Stimulated activated CD8-positive, alpha-beta memory T cell treated with anti-CD3 and anti-CD28 coated beads, Interleukin-2, amount 100 ng/mL, for 1 hour (primary cell): ENCODE measurements around the gene FGF13.

Experiments used
- DNase-seq, 2 donors: peaks; one replicate each; pipeline ENCODE4 v3.0.0-alpha.2; 2020; ENCODE audit warnings: low read depth in 2 of 2

Gene FGF13

DNA sequence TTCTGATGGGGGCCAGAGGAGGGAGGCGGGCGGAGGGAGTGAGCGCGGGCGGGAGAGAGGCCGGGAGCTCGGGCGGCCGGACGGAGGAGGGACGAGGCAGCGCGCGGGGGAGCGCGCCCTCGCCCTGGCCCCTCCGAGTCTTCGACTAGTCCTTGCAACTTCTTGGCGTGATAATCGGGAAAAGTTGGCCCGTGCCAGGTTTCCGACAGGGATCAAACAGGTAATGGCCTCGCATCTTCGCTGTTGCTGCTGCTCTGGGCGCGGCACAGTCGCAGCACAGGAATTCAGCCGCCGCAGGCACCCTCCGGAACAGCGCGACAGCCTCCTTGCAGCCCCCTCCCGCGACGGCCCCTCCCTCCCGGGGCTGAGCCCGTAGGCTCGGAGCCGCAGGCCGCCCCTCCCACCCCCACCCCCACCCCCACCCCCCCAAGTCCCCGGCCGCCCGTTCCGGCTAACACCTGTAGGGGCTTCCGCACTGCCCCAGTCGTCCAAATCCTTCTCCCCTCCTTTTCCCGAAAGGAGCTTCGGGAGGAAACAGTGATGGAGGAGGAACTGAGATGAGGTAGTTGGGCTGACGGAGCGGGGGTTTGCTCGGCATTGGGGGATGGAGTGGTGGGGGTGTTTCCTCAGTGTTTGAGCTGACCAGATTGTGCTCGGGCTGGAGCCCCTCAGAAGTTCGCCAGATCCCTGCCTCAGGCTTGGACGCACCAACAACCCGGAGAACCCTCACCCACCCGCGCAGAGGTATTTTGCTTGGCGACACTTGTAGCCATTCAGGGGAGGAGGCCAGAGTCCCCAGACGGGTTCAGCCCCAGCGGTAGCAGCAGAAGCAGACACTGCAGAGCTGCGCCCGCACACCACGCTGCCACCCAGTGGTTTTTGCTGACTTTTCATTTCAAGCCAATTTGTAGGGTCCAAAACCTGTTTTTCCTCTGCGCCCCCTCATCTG, at the start of gene FGF13:
TSS of gene FGF13 (minus strand) at position 319 of the 949 bp plus-strand sequence. CDS start 714 bp downstream, outside the sequence.
- no peak for DNase-seq

DNA sequence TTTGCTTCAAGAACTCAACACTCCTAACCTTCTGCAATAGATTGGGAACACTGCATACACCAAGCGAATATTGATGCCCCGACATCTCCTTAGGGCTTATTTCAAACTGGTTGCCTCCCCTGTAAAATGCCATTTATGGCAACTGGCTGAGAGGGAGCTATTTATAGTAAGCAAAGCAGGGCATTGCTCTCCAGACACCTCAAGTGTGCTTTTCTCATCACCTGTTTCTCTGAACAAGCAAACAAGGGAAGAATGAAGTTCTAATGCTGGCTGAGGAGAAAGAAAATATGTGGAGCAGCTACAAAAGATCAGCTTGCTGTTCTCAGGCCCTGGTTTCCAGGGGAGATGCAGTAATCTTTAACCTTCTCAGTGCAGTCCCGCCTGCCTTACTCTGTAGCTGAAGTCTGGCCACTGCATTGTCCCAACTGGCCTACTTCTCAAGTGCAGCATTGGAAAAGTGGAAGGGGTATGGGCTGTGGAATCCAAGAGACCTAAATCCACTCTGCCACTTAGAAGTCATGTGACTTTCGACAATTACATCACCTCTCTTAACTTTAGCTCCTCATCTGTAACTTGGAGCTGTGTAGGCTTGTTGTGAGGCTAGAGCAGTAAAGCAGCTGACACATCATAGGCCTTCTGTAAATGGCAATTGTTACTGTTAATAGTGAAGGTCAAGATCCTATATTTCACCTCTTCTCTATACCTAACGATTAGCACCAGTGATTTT, 47.9 kb upstream of the FGF13 start:
- no peak for DNase-seq

DNA sequence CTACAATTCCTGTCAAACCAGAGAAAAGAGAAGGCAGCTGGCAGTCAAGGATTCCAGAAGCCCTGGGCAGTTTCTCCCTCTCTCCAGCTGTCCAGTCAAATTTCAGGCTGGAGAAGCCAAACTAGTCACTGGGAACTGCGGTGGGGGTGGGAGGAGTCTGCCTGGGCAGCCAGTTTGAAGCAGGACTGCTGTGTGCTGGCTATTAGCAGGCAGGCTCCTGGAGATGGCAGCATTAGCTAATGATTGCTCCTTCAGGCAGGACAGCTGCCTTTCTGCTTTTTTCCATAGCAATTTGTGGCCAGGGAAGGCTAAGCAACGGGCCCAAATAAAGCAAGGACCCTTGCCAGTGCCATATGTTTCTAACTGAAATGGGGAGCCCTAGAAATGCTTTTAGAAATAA, 44.7 kb upstream of the FGF13 start:
- DNase-seq = no peak

DNA sequence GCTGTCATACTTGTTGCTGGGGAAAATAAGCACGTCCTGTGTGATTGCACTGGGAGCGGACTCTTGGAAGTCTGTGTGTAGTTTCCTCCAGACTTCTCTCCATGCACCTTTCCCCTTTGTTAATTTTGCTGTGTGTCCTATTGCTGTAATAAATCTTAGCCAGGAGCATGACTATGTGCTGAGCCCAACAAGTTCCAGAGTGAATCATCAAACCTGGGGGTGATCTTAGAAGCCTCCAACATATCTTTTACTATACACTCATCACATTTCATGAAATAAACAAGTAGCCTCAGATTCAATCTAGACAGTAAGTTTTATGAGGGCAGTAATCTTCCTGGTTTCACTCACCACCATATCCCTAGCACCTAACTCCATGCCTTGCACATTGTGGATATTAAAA, 43.3 kb upstream of the FGF13 start:
- no peak for DNase-seq

DNA sequence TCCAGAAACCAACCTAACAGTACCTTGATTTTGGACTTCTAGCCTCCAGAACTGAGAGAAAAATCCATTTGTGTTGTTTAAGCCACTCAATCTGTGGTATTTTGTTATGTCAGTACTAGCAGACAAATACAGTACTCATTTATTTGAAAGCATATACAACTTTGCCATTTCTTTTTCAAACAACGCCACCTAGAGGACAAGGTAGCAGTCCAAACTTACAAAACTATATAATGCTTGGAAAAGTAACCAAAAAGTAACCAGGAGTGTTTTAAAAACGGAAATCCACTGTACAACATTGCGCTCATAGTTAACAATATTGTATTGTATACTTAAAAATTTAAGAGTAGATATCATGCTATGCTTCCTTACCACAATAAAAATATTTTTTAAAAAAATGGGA, 37.0 kb upstream of the FGF13 start:
- DNase-seq = no peak

DNA sequence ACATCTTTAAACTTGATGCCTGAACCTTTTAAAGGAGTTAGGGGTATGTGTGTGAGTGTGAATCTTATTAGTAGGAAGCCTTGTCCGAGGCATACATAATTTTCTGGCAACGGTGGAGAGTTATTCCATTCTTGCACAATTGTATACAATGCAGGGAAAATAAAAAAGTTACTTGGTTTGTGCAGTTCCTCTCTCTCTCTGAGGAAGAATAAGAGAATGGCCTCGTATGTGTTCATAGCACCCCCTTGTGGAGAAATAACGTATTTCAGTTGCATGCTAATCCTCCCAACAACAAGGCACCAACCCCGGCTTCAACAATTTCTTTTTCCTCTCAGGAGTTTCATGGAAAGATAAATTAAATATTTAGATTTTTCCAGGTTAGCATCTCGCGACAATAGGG, 33.7 kb upstream of the FGF13 start:
- no peak for DNase-seq

DNA sequence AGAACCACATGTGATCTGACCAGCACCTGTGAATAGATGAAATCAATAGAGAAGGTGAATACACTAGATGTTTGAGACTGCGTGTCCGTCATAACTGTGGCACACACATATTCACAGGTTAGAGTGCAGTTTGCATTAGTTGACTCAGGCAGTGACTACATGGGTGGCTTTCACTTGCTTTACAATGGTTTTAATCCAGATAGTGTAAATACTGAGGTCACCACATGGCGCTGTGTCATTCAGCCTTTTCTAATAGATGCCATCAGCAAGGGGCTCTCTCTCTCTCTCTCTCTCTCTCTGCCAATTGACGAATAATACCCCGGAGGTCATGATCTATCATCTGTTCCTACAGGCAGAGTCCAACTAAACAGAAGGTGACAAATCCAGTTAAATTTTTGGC, 30.7 kb upstream of the FGF13 start:
- DNase-seq = no peak

DNA sequence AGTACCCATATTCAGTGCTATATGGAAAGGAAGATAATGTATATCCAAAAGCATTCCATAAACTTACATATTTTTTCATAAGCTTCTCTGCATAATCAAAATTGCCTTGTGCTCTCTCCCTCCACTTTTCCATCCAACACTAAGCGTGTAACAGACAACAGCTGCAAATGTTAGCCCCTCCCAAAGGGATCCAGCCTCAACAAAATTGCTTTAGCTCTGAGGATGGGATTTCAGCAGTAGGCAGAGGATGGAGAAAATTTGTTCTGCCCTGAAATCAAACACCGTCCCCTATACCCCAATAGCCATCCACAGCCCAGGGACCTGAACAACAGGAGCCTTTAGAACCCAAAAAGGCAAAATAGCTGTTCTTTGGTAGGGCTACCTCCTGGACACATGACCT, 28.8 kb upstream of the FGF13 start:
- DNase-seq = no peak

DNA sequence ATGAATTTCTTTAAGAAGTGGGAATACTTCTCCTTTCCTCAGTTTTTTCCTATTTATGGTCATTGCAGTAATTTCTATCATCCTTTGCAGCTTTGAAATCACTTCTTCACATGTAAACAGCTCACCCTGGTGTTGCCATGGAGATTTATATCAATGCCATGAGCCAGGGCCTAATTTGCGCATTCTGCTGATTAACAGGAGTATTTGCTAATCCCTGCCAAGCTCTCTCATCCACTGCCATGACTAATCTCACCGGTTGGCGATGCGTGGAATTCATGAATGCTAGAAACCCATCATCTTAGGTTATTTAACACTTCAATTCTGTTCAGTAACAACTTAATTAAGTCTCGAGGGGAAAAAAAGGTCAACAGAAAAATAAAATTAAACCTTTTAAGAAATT, 11.8 kb upstream of the FGF13 start:
- DNase-seq = no peak

DNA sequence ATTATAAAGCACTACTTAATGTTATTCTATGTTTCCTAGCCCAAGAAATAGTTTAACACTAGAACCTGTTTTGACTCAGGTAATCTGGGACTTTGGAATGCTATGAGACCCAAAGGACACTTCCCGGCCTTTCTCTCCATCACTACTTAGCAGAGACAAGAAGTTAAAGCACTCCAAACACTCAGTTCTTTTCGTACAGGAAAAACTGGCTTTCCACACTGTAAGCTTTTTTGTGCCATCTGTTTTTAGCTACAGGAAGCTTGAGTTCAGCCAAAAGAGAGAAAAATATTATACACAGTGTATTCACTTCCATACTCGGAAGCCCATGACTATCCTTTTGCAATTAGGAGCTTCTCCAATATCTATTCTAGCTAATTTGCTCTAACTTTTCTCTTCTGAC, 7.9 kb upstream of the FGF13 start:
- DNase-seq = no peak

DNA sequence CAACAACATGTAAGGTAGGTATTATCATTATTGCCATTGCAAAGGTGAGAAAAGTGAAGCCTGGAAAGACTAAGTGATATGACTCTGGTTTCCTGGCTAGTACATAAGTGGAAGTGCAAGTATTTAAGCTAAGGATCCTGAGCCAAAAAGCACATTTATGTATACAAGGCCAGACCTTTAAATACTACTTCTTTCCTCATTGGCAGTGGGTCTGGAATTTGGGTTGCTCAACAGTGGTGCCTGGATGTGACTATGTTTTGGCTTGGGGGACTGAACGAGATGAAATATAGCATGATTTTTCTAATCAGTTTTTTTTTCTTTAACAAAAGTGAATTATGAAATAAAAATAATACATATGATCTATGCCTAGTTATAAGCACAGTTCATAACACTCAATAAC, 7.4 kb upstream of the FGF13 start:
- no peak for DNase-seq

DNA sequence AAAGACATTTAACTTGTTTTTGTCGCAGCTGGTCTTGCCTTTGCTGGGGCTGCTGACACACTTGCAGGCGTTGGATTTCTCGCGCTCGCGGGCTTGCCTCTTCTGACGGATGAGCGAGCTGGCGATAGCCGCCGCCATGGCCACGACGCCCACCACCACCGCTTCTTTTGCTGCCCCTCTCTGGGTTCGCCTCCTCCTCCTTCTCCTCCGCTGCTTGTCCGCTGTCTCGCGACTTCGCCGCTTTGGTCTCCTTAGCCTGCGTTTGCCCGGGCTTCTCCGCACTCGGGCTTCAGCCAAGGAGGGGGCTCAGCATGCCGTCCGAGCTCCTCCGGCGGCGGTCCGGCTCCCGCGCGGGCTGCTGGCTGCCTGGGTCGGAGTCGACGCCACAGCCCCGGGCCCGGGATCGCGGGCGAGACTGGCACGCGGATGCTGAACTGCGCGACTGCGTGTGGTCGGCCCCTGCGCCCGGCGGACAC, 613 bp downstream of the FGF13 start:
- DNase-seq = no peak

DNA sequence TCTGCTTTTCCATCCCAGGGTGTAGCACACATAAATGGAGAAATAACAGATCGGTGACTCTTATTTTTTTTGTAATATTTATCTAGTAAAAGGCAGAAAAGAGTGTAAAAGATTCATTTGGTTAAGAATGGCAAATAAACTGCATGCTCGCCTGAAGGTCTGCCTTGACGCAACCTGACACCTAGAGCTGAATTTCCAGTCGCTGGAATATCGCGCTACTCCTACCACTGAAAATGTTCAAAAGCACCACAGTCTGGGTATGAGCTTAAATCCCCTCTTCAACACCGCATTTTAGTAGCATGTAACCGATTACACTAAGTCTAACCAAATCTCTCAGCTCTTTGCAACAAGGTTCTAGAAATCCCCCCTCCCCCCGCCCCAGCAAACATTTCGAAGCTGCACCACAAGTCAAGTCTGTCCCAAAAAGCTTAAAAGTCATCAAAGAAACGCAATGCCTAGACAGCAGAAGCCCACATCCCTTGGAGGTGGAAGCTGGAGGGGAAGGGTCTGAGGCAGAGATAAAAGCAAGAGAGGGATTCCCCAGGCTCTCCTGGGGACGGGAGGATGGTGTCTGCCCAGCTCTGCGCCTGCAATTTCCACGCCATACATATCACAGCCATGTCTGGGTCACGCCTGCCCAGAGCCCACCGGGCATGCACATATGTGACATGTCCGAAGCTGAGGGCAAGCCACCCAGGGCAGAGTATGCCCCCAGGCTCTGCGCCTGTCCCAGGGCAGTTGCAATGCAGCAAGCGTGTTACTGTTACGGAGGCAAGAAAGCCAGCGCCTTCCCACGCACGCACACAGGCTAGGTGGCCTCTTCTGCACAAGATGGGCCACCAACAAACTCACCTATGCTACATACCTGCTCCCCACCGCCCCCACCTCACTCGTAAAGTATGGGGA, 1.4 kb downstream of the FGF13 start:
- no peak for DNase-seq

DNA sequence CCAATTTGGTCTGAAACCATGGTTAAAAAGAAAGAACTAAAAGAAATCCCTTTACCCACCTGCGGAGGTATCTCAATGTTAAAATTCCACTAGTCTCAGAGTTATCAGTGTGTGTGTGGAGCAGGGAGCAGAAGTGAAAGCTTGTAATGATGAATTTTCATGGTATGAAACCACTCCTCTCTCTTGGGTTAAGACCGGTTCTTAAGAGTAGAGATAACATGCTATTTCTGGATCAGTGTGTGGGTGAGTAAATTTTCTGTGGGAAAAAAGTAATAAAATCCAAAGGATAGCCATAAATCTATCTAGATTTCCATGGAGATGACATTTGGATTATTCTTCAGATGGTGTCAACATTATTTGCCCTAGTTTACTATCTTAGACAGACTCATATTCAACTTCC, 3.2 kb downstream of the FGF13 start:
- DNase-seq = no peak

DNA sequence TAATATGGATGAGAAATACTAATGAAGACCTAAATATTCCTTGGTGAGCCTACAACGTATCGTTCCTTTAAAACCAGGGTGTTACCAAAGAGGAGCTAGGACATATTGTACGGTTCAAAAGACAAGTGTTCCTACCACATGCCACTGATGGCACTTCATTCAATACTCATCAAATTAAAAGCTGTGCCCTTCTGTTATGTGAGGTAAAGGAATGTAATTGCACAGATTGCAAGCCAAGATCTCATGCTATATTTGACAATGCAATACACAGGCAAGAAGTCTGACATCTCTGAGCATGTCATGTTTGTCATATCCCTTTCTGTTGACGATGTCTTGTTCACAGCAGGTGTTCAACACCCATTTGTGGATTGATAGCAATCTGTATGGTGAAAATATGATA, 6.9 kb downstream of the FGF13 start:
- DNase-seq = no peak

DNA sequence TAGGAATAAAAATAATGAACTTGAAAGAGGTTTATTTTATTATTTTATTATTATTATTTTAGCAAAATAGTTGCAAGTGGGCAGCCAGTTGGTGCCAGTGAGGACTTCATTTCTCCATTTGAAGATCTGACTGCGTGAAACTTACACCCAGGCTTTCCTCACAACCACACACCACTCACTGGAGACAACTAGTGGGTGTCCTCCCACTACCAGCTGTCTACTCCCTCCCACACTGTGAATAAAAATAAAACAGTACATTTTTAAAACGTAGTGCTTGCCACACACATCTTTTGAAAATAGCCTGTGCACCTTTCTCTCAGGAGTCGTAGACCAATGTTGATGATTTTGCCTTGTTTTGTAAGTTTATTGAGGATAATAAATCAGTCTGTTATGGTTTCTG, 7.4 kb downstream of the FGF13 start:
- DNase-seq = no peak

DNA sequence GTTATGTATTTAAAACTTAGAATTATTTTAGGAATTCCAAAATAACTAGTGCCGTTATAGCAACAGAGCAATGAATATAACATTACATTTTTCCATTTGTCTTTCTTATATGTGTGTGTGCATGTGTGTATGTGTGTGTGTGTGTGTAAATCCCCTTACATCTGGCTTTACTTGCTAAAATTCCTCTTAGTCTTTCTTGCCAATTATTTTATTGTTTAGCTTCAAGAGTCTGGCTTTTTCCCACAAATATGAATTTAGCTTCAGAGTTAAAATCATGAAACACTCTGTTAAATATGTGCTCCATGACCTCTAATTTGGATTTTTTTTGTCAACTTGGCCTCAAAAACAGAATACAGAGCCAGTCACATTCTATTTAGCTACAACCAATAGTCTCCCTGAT, 18.9 kb downstream of the FGF13 start:
- DNase-seq = no peak

DNA sequence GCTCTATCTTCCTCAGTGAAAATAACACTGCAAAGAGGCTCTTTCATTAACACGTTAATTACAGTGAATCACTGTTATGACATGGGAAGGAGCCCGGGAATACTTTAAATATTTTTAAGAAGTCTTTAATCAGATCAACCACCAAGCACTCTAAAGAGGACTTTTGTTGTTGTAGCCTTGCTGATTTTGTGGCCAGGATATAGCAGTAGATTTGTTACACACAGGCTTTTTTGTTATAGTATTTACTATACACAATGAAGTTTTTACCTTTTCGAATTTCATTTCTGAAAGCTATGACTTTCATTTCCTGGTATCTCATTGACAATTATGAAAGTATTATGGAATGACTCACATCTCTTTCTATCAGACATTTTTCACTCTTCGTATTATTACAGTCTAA, 20.3 kb downstream of the FGF13 start:
- DNase-seq = no peak

DNA sequence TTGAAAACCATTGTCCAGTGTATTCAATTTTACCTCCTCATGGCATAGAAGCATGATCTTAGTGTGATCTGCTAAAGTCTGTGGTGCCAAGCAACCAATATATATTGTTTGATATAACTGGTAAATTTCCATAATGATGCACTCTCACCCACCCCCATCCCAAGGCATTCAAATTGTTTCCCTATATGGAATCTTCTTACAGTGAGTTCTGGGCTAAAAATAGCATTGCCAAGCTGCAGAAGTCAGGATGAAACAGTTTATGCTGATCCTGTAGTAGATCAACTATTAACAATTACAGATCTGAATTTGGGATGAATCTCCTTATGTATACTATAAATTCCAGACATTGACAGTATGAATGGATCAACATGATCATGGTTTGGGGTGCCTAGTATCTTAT, 20.9 kb downstream of the FGF13 start:
- DNase-seq = no peak

DNA sequence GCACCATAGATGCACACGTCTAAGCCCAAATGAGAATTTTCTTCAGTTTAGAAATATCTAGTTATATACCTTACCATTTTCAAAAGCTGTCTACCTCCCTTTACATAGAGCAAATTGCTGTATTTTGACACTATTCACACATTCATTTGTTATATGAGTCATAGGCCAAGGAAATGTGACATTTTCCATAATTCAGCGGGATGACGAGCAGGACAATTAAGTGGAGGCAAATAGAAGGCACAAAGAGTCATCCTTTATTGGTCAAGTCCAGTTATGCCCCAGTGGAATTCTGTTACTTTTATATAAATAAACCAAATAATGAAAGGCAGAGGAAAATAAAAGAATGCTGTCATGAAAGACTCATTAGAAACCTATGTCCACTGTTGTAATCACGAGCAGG, 27.9 kb downstream of the FGF13 start:
- DNase-seq = no peak

DNA sequence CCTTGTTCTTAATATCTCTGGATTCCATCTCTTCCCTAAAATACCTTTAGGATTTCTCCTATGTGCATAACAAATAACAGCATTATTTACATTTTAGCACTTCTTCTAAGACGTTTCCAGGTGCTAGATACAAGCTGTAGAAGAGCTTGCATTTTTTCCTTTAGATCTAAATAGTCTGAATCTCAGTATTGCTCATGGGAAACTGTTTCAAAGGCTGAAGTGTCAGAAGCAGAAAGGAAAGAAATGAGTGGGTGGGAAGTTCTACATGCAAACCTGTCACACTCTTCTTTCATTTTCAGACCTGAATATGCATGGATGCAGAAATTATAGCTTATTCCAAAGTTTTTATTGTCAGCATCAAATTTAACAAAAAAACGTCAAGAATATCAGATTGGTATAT, 41.8 kb downstream of the FGF13 start:
- DNase-seq = no peak

DNA sequence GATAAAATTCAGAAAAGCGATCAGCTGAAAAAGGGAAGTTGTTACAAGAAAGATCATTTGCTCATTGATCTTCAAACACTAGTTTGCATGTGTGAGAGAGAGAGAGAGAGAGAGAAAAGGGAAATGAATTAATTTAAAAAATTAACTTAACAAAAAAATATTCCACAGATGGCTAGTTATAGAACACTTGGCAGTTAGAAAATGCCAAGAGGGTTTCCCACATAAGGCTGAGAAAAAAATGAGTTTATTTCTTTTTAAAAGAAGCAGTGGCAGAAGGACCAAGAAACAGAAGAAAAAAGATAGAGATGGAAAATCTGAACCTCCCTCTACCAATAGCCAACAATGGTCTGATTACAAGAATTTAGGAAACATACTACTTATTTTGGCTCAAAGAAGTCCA, 47.1 kb downstream of the FGF13 start:
- DNase-seq = no peak
